PFSK-1 (cell line): ENCODE data around the gene DOK5.

Source experiments
- FOXP2 ChIP-seq: optimal IDR thresholded peaks from 2 replicates; pipeline ENCODE3; 2011; ENCODE audit warnings: borderline replicate concordance, control low read depth, inconsistent platforms; ENCODE audit not compliant: insufficient read depth; ENCODE audit errors: extremely low read length, extremely low read depth
- POLR2AphosphoS5 ChIP-seq: IDR thresholded peaks from 2 replicates; pipeline ENCODE4 v1.6.1; 2012; ENCODE audit warnings: low read depth, mild to moderate bottlenecking, control low read depth, low read length, moderate library complexity

DNA sequence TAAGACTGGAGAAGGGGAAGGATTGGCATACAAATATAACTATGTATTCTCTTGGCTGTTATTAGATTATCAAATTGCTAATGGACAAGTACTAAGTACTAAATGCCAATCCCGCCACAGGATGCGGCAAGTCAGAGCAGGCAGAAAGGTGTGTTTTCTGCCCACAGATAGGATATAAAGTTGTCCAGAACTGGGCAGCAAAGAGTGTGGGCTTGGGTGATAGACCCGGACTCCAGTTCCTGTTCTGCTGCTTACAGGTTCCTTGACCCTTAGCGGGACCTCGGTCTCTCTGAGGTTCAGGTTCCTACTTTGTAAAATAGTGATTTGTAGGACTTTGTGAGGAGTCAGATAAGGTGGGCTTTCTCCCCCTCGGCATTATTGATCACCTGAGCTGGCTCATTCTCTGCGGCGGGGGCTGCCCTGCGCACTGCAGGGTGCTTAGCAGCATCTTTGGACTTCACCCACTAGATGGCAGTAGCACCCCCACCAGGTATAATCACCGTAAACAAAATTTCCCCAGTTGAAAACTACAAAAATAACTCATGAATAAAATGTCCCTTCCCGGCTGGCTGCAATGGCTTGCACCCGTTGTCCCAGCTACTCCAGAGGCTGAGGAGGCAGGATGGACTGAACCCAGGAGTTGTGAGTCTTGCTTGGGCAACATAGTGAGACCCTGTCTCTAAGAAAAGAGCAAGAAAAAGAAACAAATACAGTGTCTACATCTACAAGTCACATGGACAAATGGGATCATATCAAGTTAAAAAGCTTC is 193.1 kb downstream of the DOK5 start:
- TF ChIP-seq FOXP2: no peak
- TF ChIP-seq POLR2AphosphoS5: no peak
